Mammary epithelial cell (primary cell): ENCODE data around the gene ZBP1.

Experiments
- EZH2 ChIP-seq: IDR thresholded peaks from 2 replicates; pipeline ENCODE4 v1.6.1; 2012; ENCODE audit warnings: low read length, inconsistent platforms, borderline replicate concordance
- TF ChIP-seq, protein P1 (sequence below), 2 donors: IDR thresholded peaks in 1 of 2; conservative IDR thresholded peaks in 1 of 2; 2 replicates each; pipeline ENCODE4 v1.5.1; 2011 to 2012; ENCODE audit warnings: inconsistent platforms in 2 of 2, low read length in 2 of 2, mild to moderate bottlenecking in 2 of 2, control low read depth in 1 of 2, low read depth in 1 of 2; ENCODE audit not compliant: insufficient read depth in 1 of 2; ENCODE audit errors: extremely low read depth in 1 of 2

GRCh38 chr20:57586370-57586793, 33.8 kb downstream of the ZBP1 start:
- TF ChIP-seq, protein P1, sequence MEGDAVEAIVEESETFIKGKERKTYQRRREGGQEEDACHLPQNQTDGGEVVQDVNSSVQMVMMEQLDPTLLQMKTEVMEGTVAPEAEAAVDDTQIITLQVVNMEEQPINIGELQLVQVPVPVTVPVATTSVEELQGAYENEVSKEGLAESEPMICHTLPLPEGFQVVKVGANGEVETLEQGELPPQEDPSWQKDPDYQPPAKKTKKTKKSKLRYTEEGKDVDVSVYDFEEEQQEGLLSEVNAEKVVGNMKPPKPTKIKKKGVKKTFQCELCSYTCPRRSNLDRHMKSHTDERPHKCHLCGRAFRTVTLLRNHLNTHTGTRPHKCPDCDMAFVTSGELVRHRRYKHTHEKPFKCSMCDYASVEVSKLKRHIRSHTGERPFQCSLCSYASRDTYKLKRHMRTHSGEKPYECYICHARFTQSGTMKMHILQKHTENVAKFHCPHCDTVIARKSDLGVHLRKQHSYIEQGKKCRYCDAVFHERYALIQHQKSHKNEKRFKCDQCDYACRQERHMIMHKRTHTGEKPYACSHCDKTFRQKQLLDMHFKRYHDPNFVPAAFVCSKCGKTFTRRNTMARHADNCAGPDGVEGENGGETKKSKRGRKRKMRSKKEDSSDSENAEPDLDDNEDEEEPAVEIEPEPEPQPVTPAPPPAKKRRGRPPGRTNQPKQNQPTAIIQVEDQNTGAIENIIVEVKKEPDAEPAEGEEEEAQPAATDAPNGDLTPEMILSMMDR (conservative IDR thresholded peaks at IDR 0.05 in 1 of 2, IDR thresholded peaks at IDR 0.05 in 1 of 2; ENCODE audit: extremely low read depth in 1 of 2, insufficient read depth in 1 of 2, low read depth in 1 of 2, low read length in 2 of 2), result no peak
- no peak for TF ChIP-seq EZH2
